Transverse colon (tissue), 4 donors: ENCODE data around the gene BRCC3. TPM values are rescaled to one million over a fixed set of nuclear protein-coding genes. Genes with fewer than 3 reads are reported as not detected.

Experiments
- DNase-seq: peaks from one replicate; pipeline ENCODE4 v3.0.0-alpha.2; 2019
- H3K27ac ChIP-seq, 4 donors: fragments of 200-600 bp; sonication (generic); 2 replicates each; pipeline ENCODE4 v1.5.1; 2016 to 2018; ENCODE audit warnings: inconsistent platforms in 4 of 4
- H3K27me3 ChIP-seq: fragments of 200-600 bp; sonication (generic); 2 replicates; pipeline ENCODE4 v1.5.1; 2017; ENCODE audit warnings: inconsistent platforms
- H3K36me3 ChIP-seq, 4 donors: fragments of 200-600 bp; sonication (generic); 2 replicates each; pipeline ENCODE4 v1.5.1; 2017 to 2019; ENCODE audit warnings: inconsistent platforms in 4 of 4
- H3K4me1 ChIP-seq, 4 donors: fragments of 200-600 bp; sonication (generic); 2 replicates each; pipeline ENCODE4 v1.5.1; 2017 to 2020; ENCODE audit warnings: inconsistent platforms in 4 of 4
- H3K4me3 ChIP-seq, 4 donors: fragments of 200-600 bp; sonication (generic); 1 replicate in 1 of 4; 2 replicates in 3 of 4; pipeline versions ENCODE4 v1.5.1 to v1.6.1; 2017 to 2019; ENCODE audit warnings: inconsistent platforms in 4 of 4
- H3K9me3 ChIP-seq, 2 donors: fragments of 200-600 bp; sonication (generic); 2 replicates each; pipeline ENCODE4 v1.5.1; 2017 to 2019; ENCODE audit warnings: inconsistent platforms in 2 of 2
- CTCF ChIP-seq, 5 experiments: fragments of 200-600 bp in 3 of 5; fragments of 450-650 bp in 2 of 5; sonication (generic) in 3 of 5; IDR thresholded peaks; 1 replicate in 2 of 5; 2 replicates in 3 of 5; pipeline ENCODE4 v1.5.1; 2016 to 2017; ENCODE audit warnings: antibody characterized with exemption in 5 of 5, inconsistent platforms in 3 of 5, mild to moderate bottlenecking in 2 of 5, moderate library complexity in 1 of 5
- EP300 ChIP-seq: sonication (generic); formaldehyde crosslinking; IDR thresholded peaks from one replicate; pipeline ENCODE4 v1.6.1; 2017; ENCODE audit warnings: antibody characterized with exemption, low read depth
- POLR2A ChIP-seq: fragments of 450-650 bp; IDR thresholded peaks from one replicate; pipeline ENCODE4 v1.6.1; 2016; ENCODE audit warnings: antibody characterized with exemption, mild to moderate bottlenecking, moderate library complexity
- POLR2AphosphoS5 ChIP-seq, 3 donors: sonication (generic); formaldehyde crosslinking; IDR thresholded peaks; one replicate each; pipeline ENCODE4 v1.6.1; 2016; ENCODE audit warnings: antibody characterized with exemption in 3 of 3
- WGBS, 2 donors: methylation state at CpG; one replicate each; pipeline ENCODE4 v1.1.5; 2018; ENCODE audit warnings: low coverage in 1 of 2; 5-methylcytosine and 5-hydroxymethylcytosine counted together
- in situ Hi-C, 4 donors: fragments of 200-750 bp; cut with MboI; loops; one replicate each; pipeline versions ENCODE4 v1.15.0 to v1.15.1; 2017; ENCODE audit warnings: low sequenced_read_pairs in 3 of 4, low pct_ligation_motif_present in 1 of 4, low pct_unique_long_range_greater_than_20kb in 1 of 4
- intact Hi-C: fragments of 100-400 bp; cut with DNase I; formaldehyde crosslinking; loops from one replicate; pipeline ENCODE4 v1.15.1; 2023; ENCODE audit warnings: low total_unique reads
- total RNA-seq, 4 donors: library from RNA; depleted of rRNA; stranded (reverse); fragments of >200 nt; gene quantifications; one replicate each; pipeline ENCODE4 v1.1.0, GENCODE V29; 2016

The BRCC3 gene
- total RNA-seq, 4 donors from 2014 or later: 17.3 to 34.2 (median 19.1) TPM

GRCh38 chrX:155031657-155032056, 39.7 kb upstream of the BRCC3 start:
- 94% methylated on average over 5 of the region's 5 CpGs; no CpG with 5 or more reads in 1 of the 2 donors for WGBS, 2 donors
- H3K4me1 ChIP-seq: peaks cover 0 to 13% (median 5%) of the 10 kb centered on the region in 4 donors
- no peak for DNase-seq
- intact Hi-C loops (no loop called here), in situ Hi-C loops (no loop called here)
- H3K9me3 ChIP-seq: no peaks in the 10 kb centered on the region
- no peak overlapping the region for H3K27ac ChIP-seq
- H3K4me3 ChIP-seq: no peak overlapping the region
- peaks cover 0 to 4% (median 0%) of the 10 kb centered on the region in 4 donors for H3K36me3 ChIP-seq
- TF ChIP-seq CTCF (IDR thresholded peaks at IDR 0.05): no peak
- TF ChIP-seq POLR2A: no peak
- no peak for TF ChIP-seq EP300
- no peak for TF ChIP-seq POLR2AphosphoS5 (IDR thresholded peaks at IDR 0.05)
- no peaks in the 10 kb centered on the region for H3K27me3 ChIP-seq

- no peak for TF ChIP-seq POLR2AphosphoS5 (IDR thresholded peaks at IDR 0.05)
- TF ChIP-seq EP300: no peak
- no peak for TF ChIP-seq CTCF (IDR thresholded peaks at IDR 0.05)
- TF ChIP-seq POLR2A: no peak
- in situ Hi-C loops (no loop called here), intact Hi-C loops (no loop called here)
- Histone ChIP-seq H3K4me3 (no peak overlapping the region), H3K4me1 (no peaks in the 10 kb centered on the region), H3K27me3 (no peaks in the 10 kb centered on the region), H3K27ac (no peak overlapping the region), H3K9me3 (no peaks in the 10 kb centered on the region), H3K36me3 (peaks cover 0 to 4% (median 0%) of the 10 kb centered on the region in 4 donors)
- DNase-seq: no peak
- 90% methylated on average over 4 of the region's 4 CpGs; no CpG with 5 or more reads in 1 of the 2 donors for WGBS, 2 donors
Measured at GRCh38 chrX:155035688-155036087, 35.6 kb upstream of the BRCC3 start.

GRCh38 chrX:155046129-155046810, 25.0 kb upstream of the BRCC3 start:
- no peaks in the 10 kb centered on the region for H3K36me3 ChIP-seq
- no peak for DNase-seq
- H3K27me3 ChIP-seq: no peaks in the 10 kb centered on the region
- intact Hi-C loops: no loop called here
- H3K4me1 ChIP-seq: peaks cover 0 to 3% (median 0%) of the 10 kb centered on the region in 4 donors
- 75 to 93% methylated on average over 3 to 6 of the region's 6 CpGs for WGBS, 2 donors
- no peak overlapping the region for H3K4me3 ChIP-seq
- H3K27ac ChIP-seq: no peak overlapping the region
- in situ Hi-C loops: no loop called here
- TF ChIP-seq CTCF (IDR thresholded peaks at IDR 0.05) (no peak), EP300 (no peak), POLR2A (no peak), POLR2AphosphoS5 (IDR thresholded peaks at IDR 0.05) (no peak)
- H3K9me3 ChIP-seq: no peaks in the 10 kb centered on the region

- no peak for DNase-seq
- Histone ChIP-seq H3K4me3 (no peak overlapping the region), H3K36me3 (no peaks in the 10 kb centered on the region), H3K27ac (no peak overlapping the region), H3K9me3 (no peaks in the 10 kb centered on the region), H3K27me3 (no peaks in the 10 kb centered on the region), H3K4me1 (peaks cover 0 to 3% (median 0%) of the 10 kb centered on the region in 4 donors)
- in situ Hi-C loops: no loop called here
- WGBS, 2 donors: 76 to 100% methylated on average over 1 to 5 of the region's 5 CpGs
- TF ChIP-seq CTCF (IDR thresholded peaks at IDR 0.05) (no peak), POLR2AphosphoS5 (IDR thresholded peaks at IDR 0.05) (no peak), EP300 (no peak), POLR2A (no peak)
- intact Hi-C loops: no loop called here
Measured at GRCh38 chrX:155046811-155047528, 24.3 kb upstream of the BRCC3 start.
